IMR-90 (cell line): ENCODE measurements around the gene GLRX2. TPM values are rescaled to one million over a fixed set of nuclear protein-coding genes. Genes with fewer than 3 reads are reported as not detected.
A peak's percentile ranks its signal among the peaks of the same experiment; 100 is the strongest.

Experiments used
- ATAC-seq: fragments of 200-7000 bp; cut with Tn5 transposase; 2 replicates; pipeline ENCODE4 v1.9.1; 2020; ENCODE audit warnings: low read depth, mild to moderate bottlenecking, moderate library complexity
- BruUV-seq: library from RNA; stranded (reverse); fragments of 400-500 nt; replicated peaks from 2 replicates; lab custom pipeline; 2021; lab: Mats Ljungman, UMichigan
- CTCF ChIA-PET: fragments of 300-600 bp; formaldehyde crosslinking; extraction: SDS; loops from one replicate; lab custom pipeline; 2021; ENCODE audit warnings: antibody characterized with exemption; lab: Yijun Ruan, JAX
- POLR2A ChIA-PET: fragments of 300-600 bp; sonication (Branson Sonifier 250); formaldehyde crosslinking; loops from one replicate; lab custom pipeline; 2022; ENCODE audit warnings: antibody characterized with exemption; ENCODE audit not compliant: unreplicated experiment; lab: Charles Lee
- DNase-seq: peaks from one replicate; pipeline ENCODE4 v3.0.0; 2013
- H2AFZ ChIP-seq: replicated peaks from 2 replicates; pipeline ENCODE3; 2013; ENCODE audit warnings: low read length, mild to moderate bottlenecking; ENCODE audit not compliant: poor library complexity
- H2AK5ac ChIP-seq: 2 replicates; pipeline ENCODE4 v1.6.1; 2013; ENCODE audit warnings: low read depth, low read length, inconsistent platforms
- H2AK9ac ChIP-seq: replicated peaks from 2 replicates; pipeline ENCODE3; 2013; ENCODE audit warnings: mild to moderate bottlenecking, low read depth, low read length, moderate library complexity; ENCODE audit not compliant: poor library complexity
- H2BK120ac ChIP-seq: 2 replicates; pipeline ENCODE4 v1.6.1; 2013; ENCODE audit warnings: low read depth, low read length, inconsistent platforms
- H2BK15ac ChIP-seq: 3 replicates; pipeline ENCODE4 v1.6.1; 2013; ENCODE audit warnings: low read depth, low read length, inconsistent platforms
- H2BK20ac ChIP-seq: 2 replicates; pipeline ENCODE4 v1.6.1; 2013; ENCODE audit warnings: low read depth, mild to moderate bottlenecking, inconsistent platforms, low read length, moderate library complexity
- H2BK5ac ChIP-seq: 2 replicates; pipeline ENCODE4 v1.6.1; 2013; ENCODE audit warnings: mild to moderate bottlenecking, low read depth, low read length, inconsistent platforms; ENCODE audit not compliant: poor library complexity, severe bottlenecking
- H3K14ac ChIP-seq: replicated peaks from 2 replicates; pipeline ENCODE4 v1.6.1; 2013; ENCODE audit warnings: low read depth, low read length, inconsistent platforms
- H3K18ac ChIP-seq: 2 replicates; pipeline ENCODE4 v1.6.1; 2013; ENCODE audit warnings: low read depth, low read length, control low read depth
- H3K23ac ChIP-seq: 2 replicates; pipeline ENCODE4 v1.6.1; 2013; ENCODE audit warnings: low read depth, low read length, inconsistent platforms
- H3K27ac ChIP-seq: 2 replicates; pipeline ENCODE4 v1.5.1; 2013; ENCODE audit warnings: mild to moderate bottlenecking, control low read depth, low read length; ENCODE audit not compliant: insufficient read depth
- H3K27me3 ChIP-seq: 2 replicates; pipeline ENCODE4 v1.6.1; 2013; ENCODE audit warnings: low read length; ENCODE audit not compliant: control insufficient read depth, insufficient read depth
- H3K36me3 ChIP-seq: 2 replicates; pipeline ENCODE4 v1.6.1; 2013; ENCODE audit warnings: low read length, mixed read lengths; ENCODE audit not compliant: control insufficient read depth, insufficient read depth
- H3K4ac ChIP-seq: 2 replicates; pipeline ENCODE4 v1.6.1; 2013; ENCODE audit warnings: low read depth, low read length, inconsistent platforms
- H3K4me1 ChIP-seq: 2 replicates; pipeline ENCODE4 v1.6.1; 2013; ENCODE audit warnings: low read length, mixed read lengths; ENCODE audit not compliant: control insufficient read depth, insufficient read depth
- H3K4me2 ChIP-seq: 2 replicates; pipeline ENCODE4 v1.6.1; 2013; ENCODE audit warnings: low read depth, mild to moderate bottlenecking, control low read depth, low read length, moderate library complexity
- H3K4me3 ChIP-seq: 2 replicates; pipeline ENCODE4 v1.5.1; 2013; ENCODE audit warnings: low read depth, mild to moderate bottlenecking, control low read depth, low read length, moderate library complexity; ENCODE audit not compliant: insufficient read depth
- H3K56ac ChIP-seq: 2 replicates; pipeline ENCODE4 v1.6.1; 2013; ENCODE audit warnings: low read length, inconsistent platforms; ENCODE audit not compliant: insufficient read depth; ENCODE audit errors: extremely low read depth
- H3K79me1 ChIP-seq, 2 experiments: 2 replicates each; pipeline ENCODE4 v1.6.1; 2013; ENCODE audit warnings: low read length in 2 of 2, inconsistent platforms in 1 of 2, low read depth in 1 of 2
- H3K9ac ChIP-seq: 2 replicates; pipeline ENCODE4 v1.6.1; 2013; ENCODE audit warnings: low read depth, low read length, control low read depth
- H3K9me1 ChIP-seq: 2 replicates; pipeline ENCODE4 v1.6.1; 2013; ENCODE audit warnings: low read length, inconsistent platforms; ENCODE audit not compliant: insufficient read depth
- H3K9me3 ChIP-seq: 2 replicates; pipeline ENCODE4 v1.6.1; 2013; ENCODE audit warnings: low read length; ENCODE audit not compliant: control insufficient read depth, insufficient read depth
- H4K20me1 ChIP-seq: 2 replicates; pipeline ENCODE4 v1.6.1; 2013; ENCODE audit warnings: low read length, inconsistent platforms; ENCODE audit not compliant: insufficient read depth
- H4K5ac ChIP-seq: 2 replicates; pipeline ENCODE4 v1.6.1; 2013; ENCODE audit warnings: mild to moderate bottlenecking, low read depth, low read length, control low read depth
- H4K8ac ChIP-seq, 2 experiments: 2 replicates each; pipeline ENCODE4 v1.6.1; 2013; ENCODE audit warnings: low read depth in 2 of 2, low read length in 2 of 2, control low read depth in 1 of 2, inconsistent platforms in 1 of 2
- H4K91ac ChIP-seq: 2 replicates; pipeline ENCODE4 v1.6.1; 2013; ENCODE audit warnings: low read depth, low read length, inconsistent platforms; ENCODE audit not compliant: insufficient read depth
- BHLHE40 ChIP-seq: fragments of 150-350 bp; IDR thresholded peaks from 2 replicates; pipeline ENCODE4 v1.6.1; 2016; ENCODE audit warnings: mild to moderate bottlenecking, low read depth, low read length
- CEBPB ChIP-seq: IDR thresholded peaks from 2 replicates; pipeline ENCODE4 v1.6.1; 2012; ENCODE audit warnings: low read depth, low read length, improper control_type of control experiment
- CTCF ChIP-seq: conservative IDR thresholded peaks from 2 replicates; pipeline ENCODE4 v1.5.1; 2012; ENCODE audit warnings: mild to moderate bottlenecking, low read depth, low read length, improper control_type of control experiment
- ELK1 ChIP-seq: fragments of 150-350 bp; IDR thresholded peaks from 2 replicates; pipeline ENCODE4 v1.6.1; 2016; ENCODE audit warnings: low read depth, mild to moderate bottlenecking, low read length, moderate library complexity, borderline replicate concordance
- FOS ChIP-seq: fragments of 150-350 bp; IDR thresholded peaks from 2 replicates; pipeline ENCODE4 v1.6.1; 2016; ENCODE audit warnings: low read depth, low read length
- MAFK ChIP-seq: IDR thresholded peaks from 2 replicates; pipeline ENCODE4 v1.6.1; 2012; ENCODE audit warnings: low read depth, low read length, improper control_type of control experiment
- MAZ ChIP-seq: IDR thresholded peaks from 2 replicates; pipeline ENCODE4 v1.6.1; 2012; ENCODE audit warnings: low read depth, mild to moderate bottlenecking, low read length, improper control_type of control experiment, moderate library complexity, borderline replicate concordance
- NFE2L2 ChIP-seq: fragments of 150-350 bp; IDR thresholded peaks from 2 replicates; pipeline ENCODE4 v1.6.1; 2016; ENCODE audit warnings: low read depth, mild to moderate bottlenecking, low read length
- POLR2A ChIP-seq: IDR thresholded peaks from 2 replicates; pipeline ENCODE4 v1.6.1; 2012; ENCODE audit warnings: mild to moderate bottlenecking, low read depth, low read length
- RAD21 ChIP-seq: IDR thresholded peaks from 2 replicates; pipeline ENCODE4 v1.6.1; 2012; ENCODE audit warnings: low read length, improper control_type of control experiment
- RCOR1 ChIP-seq: IDR thresholded peaks from 2 replicates; pipeline ENCODE4 v1.6.1; 2012; ENCODE audit warnings: mild to moderate bottlenecking, low read length, improper control_type of control experiment; ENCODE audit not compliant: insufficient replicate concordance
- RFX5 ChIP-seq: IDR thresholded peaks from 2 replicates; pipeline ENCODE4 v1.8.0; 2012; ENCODE audit warnings: low read depth, mild to moderate bottlenecking, low read length, moderate library complexity
- SMC3 ChIP-seq: fragments of 150-350 bp; IDR thresholded peaks from 2 replicates; pipeline ENCODE4 v1.6.1; 2016; ENCODE audit warnings: low read depth, mild to moderate bottlenecking, antibody characterized with exemption, low read length, moderate library complexity
- USF2 ChIP-seq: fragments of 150-350 bp; IDR thresholded peaks from 2 replicates; pipeline ENCODE4 v1.6.1; 2017; ENCODE audit warnings: mild to moderate bottlenecking, antibody characterized with exemption, low read length, low read depth
- WGBS, 2 experiments: methylation state at CpG; one replicate each; pipeline versions ENCODE4 v1.1.5 to v1.1.7; 2013; ENCODE audit warnings: missing lambda C conversion rate in 2 of 2; ENCODE audit not compliant: insufficient read length in 1 of 2; ENCODE audit errors: extremely low coverage in 2 of 2; 5-methylcytosine and 5-hydroxymethylcytosine counted together
- dilution Hi-C: fragments of 300-500 bp; cut with HindIII; formaldehyde crosslinking; loops from one replicate; pipeline ENCODE4 v1.14.3; 2018; ENCODE audit warnings: low sequenced_read_pairs; ENCODE audit not compliant: unreplicated experiment
- in situ Hi-C: fragments of 300-500 bp; cut with MboI; formaldehyde crosslinking; loops from 3 replicates; pipeline ENCODE4 v1.14.3; 2019; ENCODE audit warnings: low sequenced_read_pairs, inconsistent platforms, mixed read lengths
- intact Hi-C: fragments of 100-400 bp; cut with micrococcal nuclease; formaldehyde crosslinking; loops from 2 replicates; pipeline ENCODE4 v1.10.0; 2022
- polyA plus RNA-seq, 3 experiments: library from polyadenylated mRNA; depleted of rRNA; stranded (reverse); fragments of >200 nt; gene quantifications; 2 replicates each; pipeline ENCODE4 v1.2.3, GENCODE V29; 2012; ENCODE audit warnings: low replicate concordance in 1 of 3
- total RNA-seq: library from RNA; depleted of rRNA; stranded (reverse); fragments of >200 nt; gene quantifications from 2 replicates; pipeline ENCODE4 v1.2.3, GENCODE V29; 2012

The GLRX2 gene
- total and polyA plus RNA-seq, 2 of the 4 experiments (the other 2 are of a cell fraction), result 2.0 to 15.9 TPM

- peak overlapping the region; percentile 7 to 96; a peak in 3 of 4 replicates for H4K8ac ChIP-seq
- peak overlapping the region; percentile 85 for H2BK120ac ChIP-seq
- H2AK9ac ChIP-seq, result no peak overlapping the region
- ATAC-seq (peak; percentile 73), DNase-seq (peak; percentile 87)
- no CpG with 5 or more reads among the region's 6 CpGs for WGBS, 2 experiments
- H2BK15ac ChIP-seq, result peak overlapping the region; percentile 82; the same call in 1 of the 3 replicates
- no peak for TF ChIP-seq POLR2A
- no peak for TF ChIP-seq MAFK
- no peak for TF ChIP-seq RFX5
- no peak for TF ChIP-seq RAD21
- TF ChIP-seq USF2, result no peak
- no peak; the same call in 1 of the 2 replicates for TF ChIP-seq BHLHE40
- TF ChIP-seq CTCF, result no peak
- peak; percentile 26; the same call in 1 of the 2 replicates for TF ChIP-seq NFE2L2
- no peak for TF ChIP-seq MAZ
- TF ChIP-seq SMC3, result no peak
- no peak for TF ChIP-seq RCOR1
- no peak for TF ChIP-seq ELK1
- peak; percentile 100 for TF ChIP-seq CEBPB
- peak; percentile 63 for TF ChIP-seq FOS
- peak overlapping the region; percentile 82 for H4K91ac ChIP-seq
- no peaks in the 10 kb centered on the region for H3K9me3 ChIP-seq
- H3K4me3 ChIP-seq, result no peak overlapping the region
- peak overlapping the region; percentile 87 for H2BK5ac ChIP-seq
- dilution Hi-C loops, result no loop called here
- H3K36me3 ChIP-seq, result no peaks in the 10 kb centered on the region
- no peak overlapping the region; the same call in 1 of the 2 replicates for H3K9ac ChIP-seq
- H3K14ac ChIP-seq, result peak overlapping the region; percentile 84
- peaks cover 0 to 3% of the 10 kb centered on the region in 2 experiments; a peak in 1 of 4 replicates for H3K79me1 ChIP-seq
- intact Hi-C loops, result no loop called here
- POLR2A ChIA-PET, result interaction anchor here (0.7 kb wide), 1 partner anchor 10 kb away, joined by 3 read pairs; no protein-coding TSS in a partner anchor
- no peak overlapping the region for H4K5ac ChIP-seq
- CTCF ChIA-PET, result interaction anchor here (0.7 kb wide), 2 partner anchors 32 to 206 kb away, joined by 4 read pairs; no protein-coding TSS in a partner anchor
- H3K56ac ChIP-seq, result peak overlapping the region; percentile 79; the same call in 1 of the 2 replicates
- peaks cover 11% of the 10 kb centered on the region for H3K4me1 ChIP-seq
- peak overlapping the region; percentile 66 for H3K27ac ChIP-seq
- in situ Hi-C loops, result loop anchor here (10.0 kb wide), 1 partner anchor 637 kb away; no protein-coding TSS in a partner anchor
- H3K9me1 ChIP-seq, result peaks cover 12% of the 10 kb centered on the region
- peak overlapping the region; percentile 20; the same call in 1 of the 2 replicates for H3K18ac ChIP-seq
- peak overlapping the region; percentile 35; the same call in 1 of the 2 replicates for H3K4me2 ChIP-seq
- BruUV-seq, result no TSS peak
- peak overlapping the region; percentile 26; the same call in 1 of the 2 replicates for H3K23ac ChIP-seq
- no peaks in the 10 kb centered on the region for H4K20me1 ChIP-seq
- no peaks in the 10 kb centered on the region for H3K27me3 ChIP-seq
- peak overlapping the region; percentile 72 for H3K4ac ChIP-seq
- H2AK5ac ChIP-seq, result peak overlapping the region; percentile 89; the same call in 1 of the 2 replicates
- peak overlapping the region; percentile 84 for H2BK20ac ChIP-seq
- peak overlapping the region; percentile 80 for H2AFZ ChIP-seq
Measured at GRCh38 chr1:193111641-193112090, 6.5 kb upstream of the GLRX2 start.
